ENCODE data around the gene NFIC.

NFIC gene

GRCh38 chr19:3459965-3460582 is 93.7 kb downstream of the NFIC start:
- peaks cover 37% of the 10 kb centered on the region for H3K36me3 ChIP-seq (ENCODE audit: low read depth)
- no peaks in the 10 kb centered on the region for H3K4me1 ChIP-seq (ENCODE audit: insufficient read depth, poor library complexity, severe bottlenecking)
- H3K27ac ChIP-seq (ENCODE audit: poor library complexity, severe bottlenecking), result no peak overlapping the region
- no peak for ATAC-seq (ENCODE audit: low read depth)
- no peaks in the 10 kb centered on the region for H3K9me3 ChIP-seq (ENCODE audit: severe bottlenecking)
- no peak overlapping the region for H3K4me3 ChIP-seq (ENCODE audit: severe bottlenecking)
- DNase-seq (ENCODE audit: low spot score), result no peak
- no peak for TF ChIP-seq CTCF (IDR thresholded peaks at IDR 0.05; ENCODE audit: poor library complexity, severe bottlenecking)
- H3K27me3 ChIP-seq (ENCODE audit: insufficient read depth, poor library complexity, severe bottlenecking), result no peaks in the 10 kb centered on the region

DNA sequence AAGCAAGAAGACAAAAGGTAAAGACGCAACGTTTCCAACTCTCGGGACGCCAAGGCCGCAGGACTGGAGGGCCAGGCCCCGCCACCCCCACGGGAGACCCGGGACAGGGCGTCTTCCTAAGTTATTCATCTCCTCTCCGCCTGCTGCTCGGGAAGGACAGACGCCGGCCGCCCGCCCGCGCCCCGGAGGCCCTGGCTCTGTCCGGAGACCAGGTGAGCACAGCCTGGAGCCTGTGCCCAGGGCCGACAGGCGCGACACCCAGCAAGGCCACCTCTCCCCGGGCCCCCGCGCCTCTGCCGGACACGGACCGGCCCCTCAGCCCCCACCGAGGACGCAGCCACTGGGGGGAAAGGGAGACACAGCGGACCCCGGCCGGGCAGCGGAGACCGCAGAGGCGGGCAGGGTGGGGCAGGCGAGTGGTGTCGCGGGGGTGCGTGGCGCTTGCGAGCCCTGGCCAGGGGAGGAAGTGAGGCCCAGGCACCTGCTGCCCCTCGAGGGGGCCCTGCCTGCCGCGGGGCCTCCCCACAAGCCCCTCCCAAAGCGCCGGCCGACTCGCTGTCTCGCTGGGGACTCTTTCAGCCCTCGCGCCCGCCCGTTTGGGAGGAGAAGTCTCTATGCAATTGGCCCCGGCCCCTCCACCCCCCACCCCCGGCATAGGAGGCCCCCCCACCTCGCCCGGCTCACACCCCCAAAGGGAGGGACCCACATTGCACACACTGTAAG is 96.8 kb downstream of the NFIC start:
- ATAC-seq (ENCODE audit: low read depth), result no peak
- Histone ChIP-seq H3K4me3 (ENCODE audit: severe bottlenecking) (no peak overlapping the region), H3K27ac (ENCODE audit: poor library complexity, severe bottlenecking) (no peak overlapping the region), H3K9me3 (ENCODE audit: severe bottlenecking) (no peaks in the 10 kb centered on the region), H3K36me3 (ENCODE audit: low read depth) (peaks cover 27% of the 10 kb centered on the region), H3K27me3 (ENCODE audit: insufficient read depth, poor library complexity, severe bottlenecking) (no peaks in the 10 kb centered on the region), H3K4me1 (ENCODE audit: insufficient read depth, poor library complexity, severe bottlenecking) (no peaks in the 10 kb centered on the region)
- no peak for DNase-seq (ENCODE audit: low spot score)
- TF ChIP-seq CTCF (IDR thresholded peaks at IDR 0.05; ENCODE audit: poor library complexity, severe bottlenecking), result no peak

DNA sequence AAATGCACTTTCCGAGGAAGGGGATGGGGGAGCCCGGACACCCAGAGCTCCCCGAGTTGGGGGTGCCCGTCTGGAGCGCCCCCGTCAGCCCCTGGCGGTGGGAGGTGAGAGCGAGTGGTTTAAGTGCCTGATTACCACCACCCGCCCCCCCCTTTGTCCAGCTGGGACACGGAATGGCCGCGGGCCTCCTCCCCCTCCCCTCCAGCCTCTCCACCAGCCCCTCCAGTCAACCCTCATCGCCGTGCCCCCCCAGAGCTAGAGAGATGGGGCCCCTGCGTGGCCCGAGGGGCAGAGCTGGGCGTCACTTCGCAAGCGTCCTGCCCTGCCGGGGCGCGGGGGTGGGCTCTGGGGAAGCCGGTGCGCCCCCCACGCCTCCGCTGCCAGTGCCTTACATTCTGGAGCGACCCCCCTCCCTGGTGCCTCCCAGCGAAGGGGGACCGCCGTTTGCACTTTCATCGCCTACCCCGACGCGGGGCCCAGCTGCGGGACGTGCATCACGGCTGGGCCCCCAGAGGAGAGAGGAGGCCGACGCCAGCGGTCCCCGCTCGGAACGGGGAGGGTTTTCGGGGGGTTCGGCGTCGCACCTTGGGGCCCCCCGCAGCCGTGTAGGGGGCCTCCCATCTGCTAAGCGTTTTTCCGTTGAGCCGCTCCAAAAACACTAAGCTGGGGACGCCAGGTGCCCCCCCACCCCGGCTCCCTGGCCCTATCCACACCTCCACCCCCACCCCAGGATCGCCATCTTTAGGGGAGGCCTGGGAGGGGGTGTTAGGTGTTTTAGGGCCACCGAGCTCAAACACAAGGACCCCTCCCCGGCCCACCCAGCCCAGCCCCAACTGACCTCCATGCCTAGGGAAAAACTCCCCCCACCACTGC is 97.6 kb downstream of the NFIC start:
- DNase-seq (ENCODE audit: low spot score) (no peak), ATAC-seq (ENCODE audit: low read depth) (no peak)
- H3K36me3 ChIP-seq (ENCODE audit: low read depth), result peaks cover 27% of the 10 kb centered on the region
- H3K4me3 ChIP-seq (ENCODE audit: severe bottlenecking), result no peak overlapping the region
- H3K4me1 ChIP-seq (ENCODE audit: insufficient read depth, poor library complexity, severe bottlenecking), result no peaks in the 10 kb centered on the region
- no peak overlapping the region for H3K27ac ChIP-seq (ENCODE audit: poor library complexity, severe bottlenecking)
- no peaks in the 10 kb centered on the region for H3K27me3 ChIP-seq (ENCODE audit: insufficient read depth, poor library complexity, severe bottlenecking)
- H3K9me3 ChIP-seq (ENCODE audit: severe bottlenecking), result no peaks in the 10 kb centered on the region
- TF ChIP-seq CTCF (IDR thresholded peaks at IDR 0.05; ENCODE audit: poor library complexity, severe bottlenecking), result no peak

GRCh38 chr19:3464587-3465235 is 98.3 kb downstream of the NFIC start:
- Histone ChIP-seq H3K4me3 (ENCODE audit: severe bottlenecking) (no peak overlapping the region), H3K27me3 (ENCODE audit: insufficient read depth, poor library complexity, severe bottlenecking) (no peaks in the 10 kb centered on the region), H3K27ac (ENCODE audit: poor library complexity, severe bottlenecking) (no peak overlapping the region), H3K9me3 (ENCODE audit: severe bottlenecking) (no peaks in the 10 kb centered on the region), H3K36me3 (ENCODE audit: low read depth) (peaks cover 27% of the 10 kb centered on the region), H3K4me1 (ENCODE audit: insufficient read depth, poor library complexity, severe bottlenecking) (no peaks in the 10 kb centered on the region)
- TF ChIP-seq CTCF (IDR thresholded peaks at IDR 0.05; ENCODE audit: poor library complexity, severe bottlenecking), result no peak
- ATAC-seq (ENCODE audit: low read depth) (no peak), DNase-seq (ENCODE audit: low spot score) (no peak)
